Stimulated activated CD8-positive, alpha-beta memory T cell treated with anti-CD3 and anti-CD28 coated beads, Interleukin-7, amount 100 ng/mL, for 48 hours (primary cell): ENCODE results near the gene ERRFI1.
"Not testable (repeated sequence)": the region's sequence is repeated elsewhere in the genome, so short reads cannot be mapped to it uniquely, and the experiment has no call there.

ENCODE experiments used
- DNase-seq, 2 donors: peaks; one replicate each; pipeline ENCODE4 v3.0.0-alpha.2; 2020; ENCODE audit warnings: low read depth in 1 of 2; ENCODE audit errors: extremely low read depth in 1 of 2

ERRFI1 gene

DNA sequence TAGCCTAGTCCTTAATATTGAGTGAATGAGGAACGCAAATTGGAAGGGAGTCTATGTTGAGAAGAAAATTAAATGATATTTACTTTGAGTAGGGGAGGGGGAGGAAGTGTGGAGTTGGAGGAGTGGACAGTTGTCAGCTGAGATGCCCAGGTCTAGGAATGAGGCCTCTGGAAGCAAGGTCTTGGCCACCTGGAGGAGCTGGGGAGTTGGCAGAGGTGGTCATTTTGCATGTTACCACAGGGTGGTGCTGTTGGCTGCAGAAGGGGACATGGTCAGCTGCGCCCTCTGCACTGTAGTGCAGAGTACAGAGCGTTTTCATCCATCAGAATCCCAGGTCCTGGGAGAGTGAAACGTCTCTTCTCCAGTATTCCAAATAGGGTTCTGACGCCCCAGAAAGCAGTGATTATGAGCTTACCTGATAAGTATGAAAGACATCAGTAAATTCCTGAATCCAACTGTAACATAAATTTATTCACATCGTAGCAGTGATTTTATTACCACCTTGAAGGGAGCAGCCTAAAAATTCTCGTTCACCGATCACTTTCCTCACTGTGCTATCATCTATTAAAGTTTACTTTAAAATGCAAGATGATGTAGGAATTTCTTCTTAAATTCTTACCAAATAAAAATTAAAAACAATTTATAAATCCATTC lies 50.8 kb downstream of the ERRFI1 start:
- DNase-seq: peak in 1 of 2 donors; percentile 15

DNA sequence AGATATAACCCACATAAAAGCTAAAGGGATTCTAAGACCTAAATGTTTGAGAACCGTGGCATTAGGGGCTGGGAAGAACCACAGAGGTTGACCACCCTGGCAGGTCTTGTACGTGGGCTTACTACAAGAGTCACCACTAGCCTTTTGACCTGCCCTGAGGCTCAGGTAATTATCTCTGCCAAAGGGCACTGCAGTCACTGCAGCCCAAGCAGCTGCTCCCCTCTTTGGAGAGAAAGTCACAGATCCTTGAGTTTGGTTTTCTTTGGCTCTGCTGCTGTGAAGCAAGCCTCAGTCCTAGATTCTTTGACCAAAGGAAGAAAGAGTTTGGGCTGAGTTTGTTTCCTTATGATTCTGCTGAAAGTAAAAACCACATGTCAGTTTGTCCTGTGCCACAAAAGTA lies 53.0 kb downstream of the ERRFI1 start:
- no peak for DNase-seq

DNA sequence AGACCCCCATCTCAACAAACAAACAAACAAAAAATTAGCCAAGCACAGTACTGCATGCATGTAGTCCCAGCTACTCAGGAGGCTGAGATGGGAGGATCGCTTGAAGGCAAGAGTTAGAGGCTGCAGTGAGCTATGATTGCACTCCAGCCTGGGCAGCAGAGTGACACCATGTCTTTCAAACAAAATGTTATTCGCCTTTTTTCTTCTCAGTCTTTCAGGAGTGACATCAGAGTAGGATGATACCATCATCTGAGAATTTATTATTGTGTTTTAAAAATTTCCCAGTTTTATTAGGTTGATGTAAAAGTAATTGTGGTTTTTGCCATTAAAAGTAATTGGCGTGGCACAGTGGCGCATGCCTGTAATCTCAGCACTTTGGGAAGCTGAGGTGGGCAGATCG lies 53.8 kb downstream of the ERRFI1 start:
- DNase-seq: no peak

DNA sequence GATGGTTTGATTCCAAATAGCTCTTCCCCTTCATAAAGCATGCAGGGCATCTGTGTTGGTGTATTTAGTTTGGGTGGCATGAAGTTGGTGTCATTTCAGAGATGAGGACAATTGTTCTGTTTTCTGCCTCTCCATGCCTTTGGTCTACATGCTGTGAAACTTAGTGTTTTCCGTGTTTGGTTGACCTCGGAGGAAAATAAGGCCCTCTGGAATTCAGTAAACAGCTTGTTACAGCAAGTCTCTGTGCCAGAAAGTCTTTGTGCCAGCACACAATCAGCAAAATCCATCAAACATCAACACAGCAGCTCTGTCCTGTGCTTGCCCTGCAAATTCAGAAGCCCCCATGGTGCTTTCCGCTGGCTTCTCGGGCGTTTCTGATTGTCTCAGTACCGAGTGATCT lies 55.1 kb downstream of the ERRFI1 start:
- no peak for DNase-seq

DNA sequence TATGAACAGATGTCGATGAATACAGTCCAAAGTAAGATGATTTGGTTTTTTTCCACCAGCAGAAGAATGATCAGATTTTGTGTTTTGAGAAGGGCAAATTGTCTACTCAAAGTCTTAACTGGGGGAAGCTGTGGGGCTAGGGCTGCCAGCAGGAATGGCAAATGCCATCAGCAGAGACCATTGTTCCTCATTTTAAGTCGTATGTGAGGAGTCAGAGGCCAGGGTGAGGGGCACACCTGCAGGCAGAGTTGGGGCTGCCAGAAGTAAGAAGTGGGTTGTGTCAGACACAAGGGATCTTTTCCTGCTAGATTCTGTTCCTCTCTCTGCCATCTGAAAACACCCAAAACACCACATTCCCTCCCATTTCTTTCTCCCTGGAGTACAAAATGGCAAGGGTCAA lies 55.9 kb downstream of the ERRFI1 start:
- DNase-seq: no peak

DNA sequence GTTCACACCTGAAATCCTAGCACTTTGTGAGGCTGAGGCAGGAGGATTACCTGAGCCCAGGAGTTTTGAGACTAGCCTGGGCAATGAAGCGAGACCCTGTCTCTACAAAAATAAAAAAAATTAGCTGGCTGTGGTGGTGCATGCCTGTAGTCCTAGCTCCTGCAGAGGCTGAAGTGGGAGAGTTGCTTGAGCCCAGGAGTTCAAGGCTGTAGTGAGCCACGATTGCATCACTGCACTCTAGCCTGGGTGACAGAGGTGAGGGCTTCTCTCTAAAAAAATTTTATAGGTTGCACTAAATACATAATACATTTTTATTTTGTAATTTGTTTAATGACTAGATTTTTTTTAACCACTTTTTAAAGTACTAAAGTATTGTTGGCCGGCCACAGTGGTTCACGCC lies 58.5 kb downstream of the ERRFI1 start:
- DNase-seq: no peak

DNA sequence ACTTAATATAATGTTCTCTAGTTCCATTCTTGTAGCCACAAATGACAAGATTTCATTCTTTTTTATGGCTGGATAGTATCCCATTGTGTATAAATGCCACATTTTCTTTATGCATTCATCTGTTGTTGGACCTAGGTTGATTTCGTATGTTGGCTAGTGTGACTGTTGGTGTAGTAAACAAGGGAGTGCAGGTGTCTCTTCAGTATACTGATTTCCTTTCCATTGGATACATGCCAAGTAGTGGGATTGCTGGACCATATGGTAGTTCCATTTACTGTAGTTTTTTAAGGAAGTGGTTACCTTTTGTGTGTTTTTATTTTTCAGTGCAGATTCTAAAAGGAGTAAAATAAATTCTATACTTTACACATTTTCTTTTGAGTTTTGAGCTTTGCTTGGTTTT lies 58.9 kb downstream of the ERRFI1 start:
- no peak for DNase-seq

DNA sequence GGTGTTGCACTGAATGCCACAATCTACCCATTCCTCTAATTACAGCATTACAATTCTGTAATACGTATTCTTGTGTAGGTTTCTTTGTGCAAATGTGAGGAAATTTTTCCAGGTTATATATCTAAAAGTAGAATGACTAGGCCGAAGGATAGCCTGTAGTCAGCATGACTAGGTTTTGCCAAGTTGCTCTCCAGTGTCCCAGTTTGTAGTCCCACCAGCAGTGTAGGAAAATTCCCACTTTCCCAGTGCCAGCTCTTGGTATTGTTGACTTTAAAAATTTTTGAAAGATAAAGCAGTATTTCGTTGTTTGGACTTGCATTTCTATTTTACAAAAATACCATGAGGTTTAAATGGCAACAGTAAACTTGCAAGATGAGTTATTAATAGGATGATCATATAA lies 61.6 kb downstream of the ERRFI1 start:
- no peak for DNase-seq

DNA sequence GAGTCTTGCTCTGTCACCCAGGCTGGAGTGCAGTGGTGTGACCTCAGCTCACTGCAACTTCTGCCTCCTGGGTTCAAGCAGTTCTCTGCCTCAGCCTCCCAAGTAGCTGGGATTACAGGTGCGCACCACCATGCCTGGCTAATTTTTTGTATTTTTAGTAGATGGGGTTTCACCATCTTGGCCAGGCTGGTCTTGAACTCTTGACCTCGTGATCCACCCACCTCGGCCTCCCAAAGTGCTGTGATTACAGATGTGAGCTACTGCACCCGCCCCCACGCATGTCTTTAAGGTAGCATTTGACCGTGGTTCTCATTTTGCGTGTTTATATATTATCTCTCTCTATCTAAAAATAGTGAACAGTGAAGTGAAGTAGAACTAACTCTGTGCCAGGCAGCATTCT lies 62.3 kb downstream of the ERRFI1 start:
- DNase-seq: not testable (repeated sequence)

DNA sequence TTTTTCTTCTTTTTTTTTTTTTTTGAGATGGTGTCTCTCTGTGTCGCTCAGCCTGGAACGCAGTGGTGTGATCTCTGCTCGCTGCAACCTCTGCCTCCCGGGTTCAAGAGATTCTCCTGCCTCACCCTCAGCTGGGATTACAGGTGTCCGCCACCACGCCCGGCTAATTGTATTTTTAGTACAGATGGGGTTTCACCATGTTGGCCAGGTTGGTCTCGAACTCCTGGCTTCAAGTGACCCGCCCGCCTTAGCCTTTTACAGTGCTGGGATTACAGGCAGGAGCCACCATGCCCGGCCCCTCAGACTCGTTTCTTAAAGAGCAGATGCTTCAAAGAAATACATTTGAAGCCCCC lies 62.8 kb downstream of the ERRFI1 start:
- DNase-seq: not testable (repeated sequence)

DNA sequence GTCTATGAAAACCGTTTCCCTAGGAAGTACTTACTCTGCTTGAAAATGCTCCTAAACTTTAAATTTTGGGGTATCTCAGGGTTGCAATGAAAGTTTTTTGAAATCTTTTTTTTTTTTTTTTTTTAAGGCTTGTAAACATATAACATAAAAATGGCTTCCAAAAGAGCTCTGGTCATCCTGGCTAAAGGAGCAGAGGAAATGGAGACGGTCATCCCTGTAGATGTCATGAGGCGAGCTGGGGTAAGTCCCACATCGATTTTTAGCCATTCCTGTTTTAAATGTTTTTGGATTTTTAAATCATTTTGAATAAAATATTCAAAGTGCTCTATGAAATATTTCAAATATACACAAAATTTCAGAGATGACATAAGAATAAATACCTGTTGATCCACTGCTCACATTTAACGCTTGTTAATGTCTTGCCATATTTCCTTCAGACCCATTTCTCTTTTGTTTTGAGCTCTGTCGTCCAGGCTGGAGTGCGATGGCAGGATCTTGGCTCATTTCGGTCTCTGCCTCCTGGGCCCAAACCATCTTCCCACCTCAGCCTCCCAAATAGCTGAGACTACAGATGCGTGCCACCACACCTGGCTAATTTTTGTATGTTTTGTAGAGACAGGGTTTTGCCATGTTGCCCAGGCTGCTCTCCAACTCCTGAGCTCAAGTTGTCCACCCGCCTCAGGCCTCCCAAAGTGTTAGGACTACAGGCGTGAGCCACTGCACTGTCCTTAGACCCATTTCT lies 63.3 kb downstream of the ERRFI1 start:
- no peak for DNase-seq

DNA sequence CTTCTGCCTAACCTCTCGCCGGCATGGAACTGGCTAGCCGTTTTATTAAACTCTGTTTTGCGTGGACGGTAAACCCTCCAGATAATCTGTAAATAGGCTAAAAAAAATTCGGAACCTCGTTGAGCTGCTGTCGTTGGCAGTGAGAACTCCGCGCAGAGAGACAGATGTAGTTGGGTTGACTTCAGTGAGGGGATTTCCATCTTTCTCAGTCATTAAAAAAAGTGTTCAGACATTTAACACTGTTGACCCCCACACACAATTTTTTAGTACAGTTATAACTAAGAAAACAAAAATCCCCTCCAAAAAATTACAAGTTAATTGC lies 64.1 kb downstream of the ERRFI1 start:
- no peak for DNase-seq
